ENCODE data around the gene SNAPC4. TPM values are rescaled to one million over a fixed set of nuclear protein-coding genes. Genes with fewer than 3 reads are reported as not detected.

Gene SNAPC4
- polyA plus RNA-seq, 2 of the 4 experiments (the other 2 are of a cell fraction): 2.7 to 10.3 TPM

DNA sequence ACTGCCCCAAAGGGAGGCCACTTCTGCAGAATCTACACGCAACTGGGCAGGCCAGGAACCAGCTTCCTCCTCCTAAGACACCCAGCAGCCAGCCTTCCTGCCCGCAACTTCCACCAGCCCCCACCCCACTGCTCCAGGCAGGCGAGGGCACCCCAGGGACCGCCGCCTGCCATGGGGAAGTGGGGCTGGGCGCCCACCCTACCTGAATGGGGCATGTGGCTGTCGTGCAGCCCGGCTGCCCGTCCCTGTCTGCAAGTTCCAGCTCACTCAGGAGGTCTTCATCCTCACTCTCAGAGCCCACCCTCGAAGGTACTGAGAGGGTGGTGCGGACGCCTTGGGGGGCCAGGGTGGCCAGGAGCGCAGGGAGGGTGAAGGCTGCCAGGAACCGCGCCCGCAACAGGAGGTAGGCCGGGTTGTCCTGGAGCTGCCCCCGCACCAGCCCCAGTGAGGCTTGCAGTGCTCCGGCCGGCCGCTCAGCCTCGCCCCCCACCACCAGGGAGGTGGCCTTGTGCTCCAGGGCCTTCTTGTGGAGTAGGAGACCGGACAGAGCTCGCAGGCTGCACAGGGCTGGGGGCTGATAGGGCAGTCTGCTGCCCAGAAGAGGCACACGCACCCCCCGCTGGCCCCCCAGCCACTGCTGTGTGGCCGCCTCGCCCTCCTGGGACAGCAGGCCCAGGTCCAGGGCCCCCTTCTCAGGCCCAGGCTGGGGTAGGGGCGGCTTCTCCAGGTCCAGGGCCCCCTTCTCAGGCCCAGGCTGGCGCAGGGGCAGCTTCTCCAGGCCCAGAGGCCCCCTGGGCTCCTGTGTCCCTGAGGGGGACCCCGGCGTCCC is 22.4 kb downstream of the SNAPC4 start:
- ATAC-seq: no peak
- DNase-seq (ENCODE audit: low read depth in 1 of 2, low spot score in 1 of 2): no peak
- CTCF ChIA-PET: interaction anchor here (0.6 to 4.9 kb wide), 7 partner anchors 8 to 265 kb away, joined by 3 to 27 read pairs (median 4); partner anchors contain the start of gene DNLZ
- POLR2A ChIA-PET: no interaction called here
- Histone ChIP-seq H3K27ac (no peak overlapping the region), H3K4me2 (no peak overlapping the region), H3K9me3 (no peaks in the 10 kb centered on the region), H3K4me3 (no peak overlapping the region), H3K4me1 (peaks cover 7% of the 10 kb centered on the region)
- no peak for FAIRE-seq
- no peak for TF ChIP-seq POLR2AphosphoS2 (conservative IDR thresholded peaks at IDR 0.05; ENCODE audit: low read length)
- no peak for TF ChIP-seq SMC3 (IDR thresholded peaks at IDR 0.05)
- TF ChIP-seq USF2 (IDR thresholded peaks at IDR 0.05): no peak
- no peak for TF ChIP-seq NR3C1 (IDR thresholded peaks at IDR 0.05)
- no peak for TF ChIP-seq EHMT2 (IDR thresholded peaks at IDR 0.05; ENCODE audit: low read depth)
- no peak for TF ChIP-seq CHD2 (IDR thresholded peaks at IDR 0.05; ENCODE audit: low read length, partially characterized antibody)
- no peak for TF ChIP-seq CBX8 (IDR thresholded peaks at IDR 0.05)
- no peak for TF ChIP-seq TP53 (CRISPR knock-in tag; IDR thresholded peaks at IDR 0.05)
- TF ChIP-seq TFCP2L1 (CRISPR knock-in tag; IDR thresholded peaks at IDR 0.05): no peak
- no peak for TF ChIP-seq ZNF302 (CRISPR knock-in tag; IDR thresholded peaks at IDR 0.05)
- TF ChIP-seq ZSCAN20 (CRISPR knock-in tag; IDR thresholded peaks at IDR 0.05): no peak
- TF ChIP-seq ATOH8 (CRISPR knock-in tag; IDR thresholded peaks at IDR 0.05; ENCODE audit: low read depth): no peak
- TF ChIP-seq CEBPB (IDR thresholded peaks at IDR 0.05): no peak
- TF ChIP-seq FOSL2 (IDR thresholded peaks at IDR 0.05): no peak
- TF ChIP-seq FOSL2 (CRISPR knock-in tag; IDR thresholded peaks at IDR 0.05): no peak
- TF ChIP-seq HES2 (IDR thresholded peaks at IDR 0.05): no peak
- no peak for TF ChIP-seq PHF8 (IDR thresholded peaks at IDR 0.05; ENCODE audit: borderline replicate concordance, low read depth)
- TF ChIP-seq REST (IDR thresholded peaks at IDR 0.05): no peak
- TF ChIP-seq HMGXB4 (CRISPR knock-in tag; IDR thresholded peaks at IDR 0.05; ENCODE audit: borderline replicate concordance): no peak
- no peak for TF ChIP-seq EP300 (IDR thresholded peaks at IDR 0.05)
- no peak for TF ChIP-seq HOXB5 (CRISPR knock-in tag; IDR thresholded peaks at IDR 0.05)
- WGBS (ENCODE audit: missing lambda C conversion rate): 93% methylated on average over 12 of the region's 32 CpGs

Data from A549 (cell line).